GM12878 (cell line): Measurements from ENCODE around the gene EHBP1. TPM values are rescaled to one million over a fixed set of nuclear protein-coding genes. Genes with fewer than 3 reads are reported as not detected.

Experiments used
- ATAC-seq: fragments of 200-7000 bp; cut with Tn5 transposase; 3 replicates; pipeline ENCODE4 v1.9.1; 2020; ENCODE audit warnings: mild to moderate bottlenecking, moderate library complexity
- BruUV-seq: library from RNA; stranded (reverse); fragments of 400-500 nt; replicated peaks from 2 replicates; lab custom pipeline; 2021; lab: Mats Ljungman, UMichigan
- CTCF ChIA-PET: fragments of 300-600 bp; sonication (Branson Sonifier 250); formaldehyde crosslinking; extraction: SDS; loops from one replicate; lab custom pipeline; 2021; ENCODE audit warnings: inconsistent platforms; lab: Yijun Ruan, JAX
- POLR2A ChIA-PET: fragments of 350-600 bp; formaldehyde crosslinking; extraction: SDS; loops from one replicate; lab custom pipeline; 2021; ENCODE audit warnings: inconsistent platforms; lab: Charles Lee
- RAD21 ChIA-PET: fragments of 300-600 bp; sonication (Branson Sonifier 250); formaldehyde crosslinking; loops from one replicate; lab custom pipeline; 2023; ENCODE audit warnings: antibody characterized with exemption; ENCODE audit not compliant: unreplicated experiment; lab: Charles Lee
- SMC1A ChIA-PET: fragments of 300-600 bp; sonication (Branson Sonifier 250); formaldehyde crosslinking; loops from one replicate; lab custom pipeline; 2023; ENCODE audit not compliant: unreplicated experiment, uncharacterized antibody; lab: Charles Lee
- DNase-seq: peaks from one replicate; pipeline ENCODE4 v3.0.0-alpha.2; 2011; ENCODE audit warnings: low read depth, low spot score
- FAIRE-seq: peaks from 3 replicates; lab custom pipeline; 2011; peaks lifted over from hg19 to GRCh38; lab: Jason Lieb, UNC
- H2AFZ ChIP-seq: 2 replicates; pipeline ENCODE4 v1.6.0; 2011; ENCODE audit warnings: low read depth, low read length, control low read depth; ENCODE audit not compliant: control insufficient read depth
- H3K27ac ChIP-seq: 2 replicates; pipeline ENCODE4 v1.5.1; 2011; ENCODE audit warnings: control low read depth; ENCODE audit not compliant: control insufficient read depth, insufficient read depth
- H3K27me3 ChIP-seq, 2 experiments: replicated peaks in 1 of 2; 2 replicates each; pipeline versions ENCODE4 v1.6.0 to v1.6.1; 2011; ENCODE audit warnings: low read length in 1 of 2; ENCODE audit not compliant: control insufficient read depth in 2 of 2, insufficient read depth in 2 of 2
- H3K36me3 ChIP-seq, 2 experiments: 2 replicates each; pipeline ENCODE4 v1.5.1; 2011; ENCODE audit warnings: low read length in 1 of 2; ENCODE audit not compliant: control insufficient read depth in 2 of 2, insufficient read depth in 2 of 2
- H3K4me1 ChIP-seq: 2 replicates; pipeline ENCODE4 v1.6.1; 2011; ENCODE audit warnings: mild to moderate bottlenecking, low read length, moderate library complexity, mixed read lengths; ENCODE audit not compliant: control insufficient read depth, insufficient read depth
- H3K4me2 ChIP-seq: 2 replicates; pipeline ENCODE4 v1.6.0; 2011; ENCODE audit warnings: control low read depth; ENCODE audit not compliant: control insufficient read depth, insufficient read depth
- H3K4me3 ChIP-seq: fragments of 200-600 bp; sonication (generic); 2 replicates; pipeline ENCODE4 v1.5.1; 2016
- H3K79me2 ChIP-seq: 2 replicates; pipeline ENCODE4 v1.6.0; 2011; ENCODE audit warnings: low read length; ENCODE audit not compliant: control insufficient read depth, insufficient read depth
- H3K9ac ChIP-seq: 2 replicates; pipeline ENCODE4 v1.8.0; 2011; ENCODE audit warnings: low read length, control low read depth, mixed read lengths; ENCODE audit not compliant: control insufficient read depth, insufficient read depth
- H3K9me3 ChIP-seq: replicated peaks from 3 replicates; pipeline ENCODE4 v1.5.1; 2011; ENCODE audit warnings: mild to moderate bottlenecking, low read length; ENCODE audit not compliant: control insufficient read depth, insufficient read depth
- H4K20me1 ChIP-seq: 2 replicates; pipeline ENCODE4 v1.6.0; 2011; ENCODE audit not compliant: control insufficient read depth, insufficient read depth
- BHLHE40 ChIP-seq, 2 experiments: fragments of 450-650 bp in 1 of 2; IDR thresholded peaks; 2 replicates each; pipeline ENCODE4 v1.6.1; 2011 to 2017; ENCODE audit warnings: low read depth in 2 of 2, borderline replicate concordance in 1 of 2, improper control_type of control experiment in 1 of 2, low read length in 1 of 2, mild to moderate bottlenecking in 1 of 2
- CHD1 ChIP-seq: IDR thresholded peaks from 2 replicates; pipeline ENCODE4 v1.6.1; 2012; ENCODE audit warnings: low read depth, low read length, improper control_type of control experiment
- MTA2 ChIP-seq: fragments of 450-650 bp; IDR thresholded peaks from 2 replicates; pipeline ENCODE4 v1.6.1; 2016; ENCODE audit warnings: low read depth, mild to moderate bottlenecking, moderate library complexity
- MXI1 ChIP-seq: fragments of 150-350 bp; IDR thresholded peaks from 2 replicates; pipeline ENCODE4 v1.6.1; 2011; ENCODE audit warnings: low read depth, mild to moderate bottlenecking, inconsistent platforms, low read length, improper control_type of control experiment
- NBN ChIP-seq: fragments of 450-650 bp; IDR thresholded peaks from 2 replicates; pipeline ENCODE4 v1.6.1; 2016
- NFYB ChIP-seq: IDR thresholded peaks from 2 replicates; pipeline ENCODE4 v1.6.1; 2011; ENCODE audit warnings: low read depth, mild to moderate bottlenecking, low read length, improper control_type of control experiment, moderate library complexity; ENCODE audit not compliant: insufficient read depth
- RFX5 ChIP-seq: IDR thresholded peaks from 2 replicates; pipeline ENCODE4 v1.6.1; 2011; ENCODE audit warnings: low read depth, low read length, improper control_type of control experiment
- SIN3A ChIP-seq: IDR thresholded peaks from 2 replicates; pipeline ENCODE4 v1.6.1; 2012; ENCODE audit warnings: low read depth, low read length, improper control_type of control experiment
- TCF12 ChIP-seq: IDR thresholded peaks from 2 replicates; pipeline ENCODE4 v1.6.1; 2011; ENCODE audit warnings: low read depth, mild to moderate bottlenecking, low read length
- ZNF207 ChIP-seq: fragments of 450-650 bp; IDR thresholded peaks from 2 replicates; pipeline ENCODE4 v1.6.1; 2014; ENCODE audit warnings: antibody characterized with exemption, mild to moderate bottlenecking, borderline replicate concordance
- ZNF274 ChIP-seq: IDR thresholded peaks from one replicate; pipeline ENCODE4 v1.8.0; 2011; ENCODE audit not compliant: insufficient read length, insufficient read depth
- WGBS: methylation state at CpG from one replicate; pipeline ENCODE4 v1.1.6; 2016; ENCODE audit warnings: low lambda C conversion rate; ENCODE audit not compliant: insufficient replicate concordance, insufficient coverage; ENCODE audit errors: missing lambda C conversion rate; 5-methylcytosine and 5-hydroxymethylcytosine counted together
- in situ Hi-C: fragments of 300-500 bp; cut with MboI; formaldehyde crosslinking; loops from 9 replicates; pipeline ENCODE4 v1.14.3; 2018; ENCODE audit warnings: mixed read lengths
- intact Hi-C: fragments of 100-400 bp; cut with micrococcal nuclease; formaldehyde crosslinking; loops from one replicate; pipeline ENCODE4 v1.14.2; 2022; ENCODE audit not compliant: unreplicated experiment
- polyA plus RNA-seq, 11 experiments: library from polyadenylated mRNA; depleted of rRNA in 4 of 11; unstranded in 6 of 11; stranded (reverse) in 5 of 11; fragments of >200 nt; fragmentation: Nextera tagmentation in 4 of 11; fragmentation: Illumina TruSeq in 1 of 11; extraction: Ambion mirVana in 4 of 11; extraction: Trizol in 1 of 11; gene quantifications; 1 replicate in 1 of 11; 2 replicates in 10 of 11; pipeline versions ENCODE4 v1.2.1 to v1.2.3, GENCODE V29; 2011 to 2016; ENCODE audit warnings: inconsistent platforms in 2 of 11, missing spikeins in 2 of 11, low read depth in 1 of 11
- total RNA-seq, 4 experiments: library from RNA; depleted of rRNA in 3 of 4; stranded (reverse); fragments of >200 nt in 3 of 4; fragmentation: Illumina TruSeq in 1 of 4; extraction: Trizol in 1 of 4; gene quantifications; 2 replicates each; pipeline versions ENCODE4 v1.2.1 to v1.2.3, GENCODE V29; 2013 to 2021
- TF ChIP-seq, protein P1 (sequence below), 3 experiments: IDR thresholded peaks in 2 of 3; conservative IDR thresholded peaks in 1 of 3; 2 replicates each; pipeline ENCODE4 v1.5.1; 2011; ENCODE audit warnings: low read depth in 3 of 3, low read length in 3 of 3, mild to moderate bottlenecking in 3 of 3, control low read depth in 2 of 3, moderate library complexity in 2 of 3, inconsistent platforms in 1 of 3, mixed read lengths in 1 of 3; ENCODE audit not compliant: control insufficient read depth in 2 of 3, insufficient read depth in 1 of 3; ENCODE audit errors: extremely low read depth in 1 of 3
- TF ChIP-seq, protein P2 (sequence below): fragments of 450-650 bp; IDR thresholded peaks from 2 replicates; pipeline ENCODE4 v1.6.1; 2016; ENCODE audit warnings: mild to moderate bottlenecking

Gene EHBP1
- total and polyA plus RNA-seq, 10 of the 15 experiments (the other 5 are each of a cell fraction or from before 2014, with no cell fraction given) = 5.7 to 26.1 (median 13.6) TPM

DNA sequence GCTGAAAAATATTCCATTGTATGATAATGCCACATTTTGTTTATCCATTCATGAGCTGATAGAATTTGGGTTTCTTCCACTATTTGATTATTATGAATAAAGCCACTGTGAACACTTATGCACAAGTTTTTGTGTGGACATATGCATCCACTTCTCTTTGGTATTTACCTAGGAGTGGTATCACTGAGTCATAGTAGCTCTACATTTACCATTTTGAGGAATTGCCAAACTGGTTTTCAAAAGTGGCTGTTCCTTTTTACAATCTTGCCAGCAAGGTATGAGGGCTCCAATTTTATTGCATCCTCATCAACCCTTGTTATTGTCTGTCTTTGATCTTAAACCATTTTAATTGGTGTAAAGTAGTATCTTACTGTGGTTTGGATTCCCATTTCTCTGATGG is 13.3 kb upstream of the EHBP1 start:
- H3K9me3 ChIP-seq = no peaks in the 10 kb centered on the region
- ChIA-PET SMC1A (interaction anchor here (1.2 to 1.3 kb wide), 3 partner anchors 8 to 51 kb away, joined by 3 to 5 read pairs (median 4); no protein-coding TSS in a partner anchor), RAD21 (no interaction called here), POLR2A (no interaction called here), CTCF (interaction anchor here (0.7 to 2.3 kb wide), 4 partner anchors 11 to 362 kb away, joined by 3 to 7 read pairs (median 4); no protein-coding TSS in a partner anchor)
- ATAC-seq = no peak
- FAIRE-seq = no peak
- no peaks in the 10 kb centered on the region for H3K4me1 ChIP-seq
- H3K9ac ChIP-seq = no peak overlapping the region
- peaks cover 0 to 2% of the 10 kb centered on the region in 2 experiments; a peak in 1 of 4 replicates for H3K27me3 ChIP-seq
- no peak overlapping the region for H3K4me2 ChIP-seq
- H3K79me2 ChIP-seq = no peaks in the 10 kb centered on the region
- H4K20me1 ChIP-seq = no peaks in the 10 kb centered on the region
- DNase-seq = no peak
- no peak overlapping the region for H2AFZ ChIP-seq
- H3K4me3 ChIP-seq = no peak overlapping the region
- H3K27ac ChIP-seq = no peak overlapping the region
- TF ChIP-seq RFX5 = no peak
- in situ Hi-C loops (no loop called here), intact Hi-C loops (no loop called here)
- no peaks in the 10 kb centered on the region for H3K36me3 ChIP-seq
- no TSS peak for BruUV-seq

DNA sequence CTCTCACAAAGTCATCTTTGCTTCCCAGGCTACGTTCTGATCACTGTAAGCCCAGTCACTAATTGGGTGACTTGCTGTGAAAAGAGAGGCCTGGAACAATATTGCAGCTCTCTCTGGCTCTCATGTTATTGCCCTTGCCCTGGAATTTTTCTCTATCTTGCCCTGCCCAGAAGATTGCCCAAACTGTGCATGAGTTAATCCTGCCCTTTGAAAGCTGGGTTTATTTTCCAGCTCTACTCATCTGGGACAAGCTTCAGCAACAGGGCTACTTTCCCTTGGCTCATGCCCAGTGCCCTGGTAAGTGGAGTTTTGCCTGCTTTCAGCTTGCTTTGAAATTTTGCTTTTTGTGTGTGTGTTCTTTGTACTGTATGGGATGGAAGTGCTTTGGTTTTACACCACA is 6.9 kb upstream of the EHBP1 start:
- ChIA-PET SMC1A (interaction anchor here (0.6 to 1.9 kb wide), 6 partner anchors 12 to 646 kb away, joined by 3 to 5 read pairs (median 3); no protein-coding TSS in a partner anchor), POLR2A (interaction anchor here (1.0 kb wide), 1 partner anchor 40 kb away, joined by 3 read pairs; no protein-coding TSS in a partner anchor), CTCF (interaction anchor here (3.8 kb wide), 1 partner anchor 76 kb away, joined by 12 read pairs; no protein-coding TSS in a partner anchor), RAD21 (no interaction called here)
- Histone ChIP-seq H3K4me2 (no peak overlapping the region), H3K4me1 (no peaks in the 10 kb centered on the region), H3K27ac (no peak overlapping the region), H3K36me3 (no peaks in the 10 kb centered on the region), H4K20me1 (no peaks in the 10 kb centered on the region), H3K9ac (no peak overlapping the region), H3K79me2 (no peaks in the 10 kb centered on the region), H3K4me3 (no peak overlapping the region), H3K9me3 (no peaks in the 10 kb centered on the region), H2AFZ (no peak overlapping the region), H3K27me3 (no peaks in the 10 kb centered on the region)
- FAIRE-seq (no peak), DNase-seq (no peak), ATAC-seq (no peak)
- no TSS peak for BruUV-seq
- in situ Hi-C loops (no loop called here), intact Hi-C loops (no loop called here)
- WGBS = 20% methylated on average over 1 of the region's 1 CpG
- no peak for TF ChIP-seq NBN
- TF ChIP-seq TCF12 = no peak
- no peak for TF ChIP-seq CHD1
- no peak for TF ChIP-seq MXI1
- no peak for TF ChIP-seq MTA2
- TF ChIP-seq NFYB = no peak
- TF ChIP-seq, protein P1, sequence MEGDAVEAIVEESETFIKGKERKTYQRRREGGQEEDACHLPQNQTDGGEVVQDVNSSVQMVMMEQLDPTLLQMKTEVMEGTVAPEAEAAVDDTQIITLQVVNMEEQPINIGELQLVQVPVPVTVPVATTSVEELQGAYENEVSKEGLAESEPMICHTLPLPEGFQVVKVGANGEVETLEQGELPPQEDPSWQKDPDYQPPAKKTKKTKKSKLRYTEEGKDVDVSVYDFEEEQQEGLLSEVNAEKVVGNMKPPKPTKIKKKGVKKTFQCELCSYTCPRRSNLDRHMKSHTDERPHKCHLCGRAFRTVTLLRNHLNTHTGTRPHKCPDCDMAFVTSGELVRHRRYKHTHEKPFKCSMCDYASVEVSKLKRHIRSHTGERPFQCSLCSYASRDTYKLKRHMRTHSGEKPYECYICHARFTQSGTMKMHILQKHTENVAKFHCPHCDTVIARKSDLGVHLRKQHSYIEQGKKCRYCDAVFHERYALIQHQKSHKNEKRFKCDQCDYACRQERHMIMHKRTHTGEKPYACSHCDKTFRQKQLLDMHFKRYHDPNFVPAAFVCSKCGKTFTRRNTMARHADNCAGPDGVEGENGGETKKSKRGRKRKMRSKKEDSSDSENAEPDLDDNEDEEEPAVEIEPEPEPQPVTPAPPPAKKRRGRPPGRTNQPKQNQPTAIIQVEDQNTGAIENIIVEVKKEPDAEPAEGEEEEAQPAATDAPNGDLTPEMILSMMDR (IDR thresholded peaks at IDR 0.05 in 2 of 3, conservative IDR thresholded peaks at IDR 0.05 in 1 of 3; ENCODE audit: control insufficient read depth in 2 of 3, extremely low read depth in 1 of 3, insufficient read depth in 1 of 3, low read depth in 3 of 3, low read length in 3 of 3) = no peak
- TF ChIP-seq ZNF274 = no peak
- TF ChIP-seq SIN3A = no peak
- TF ChIP-seq, protein P2, sequence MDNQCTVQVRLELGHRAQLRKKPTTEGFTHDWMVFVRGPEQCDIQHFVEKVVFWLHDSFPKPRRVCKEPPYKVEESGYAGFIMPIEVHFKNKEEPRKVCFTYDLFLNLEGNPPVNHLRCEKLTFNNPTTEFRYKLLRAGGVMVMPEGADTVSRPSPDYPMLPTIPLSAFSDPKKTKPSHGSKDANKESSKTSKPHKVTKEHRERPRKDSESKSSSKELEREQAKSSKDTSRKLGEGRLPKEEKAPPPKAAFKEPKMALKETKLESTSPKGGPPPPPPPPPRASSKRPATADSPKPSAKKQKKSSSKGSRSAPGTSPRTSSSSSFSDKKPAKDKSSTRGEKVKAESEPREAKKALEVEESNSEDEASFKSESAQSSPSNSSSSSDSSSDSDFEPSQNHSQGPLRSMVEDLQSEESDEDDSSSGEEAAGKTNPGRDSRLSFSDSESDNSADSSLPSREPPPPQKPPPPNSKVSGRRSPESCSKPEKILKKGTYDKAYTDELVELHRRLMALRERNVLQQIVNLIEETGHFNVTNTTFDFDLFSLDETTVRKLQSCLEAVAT = no peak
- no peak for TF ChIP-seq BHLHE40 (IDR thresholded peaks at IDR 0.05; ENCODE audit: borderline replicate concordance in 1 of 2, low read depth in 2 of 2, low read length in 1 of 2)
- no peak for TF ChIP-seq ZNF207
